NCI-H524 treated with DMSO at 0.1 percent for 48 hours (cell line): ENCODE results near the gene ASS1.

Source experiments
- DNase-seq: peaks from one replicate; lab custom pipeline; 2025; lab: John Stamatoyannopoulos, UW

ASS1 gene

DNA sequence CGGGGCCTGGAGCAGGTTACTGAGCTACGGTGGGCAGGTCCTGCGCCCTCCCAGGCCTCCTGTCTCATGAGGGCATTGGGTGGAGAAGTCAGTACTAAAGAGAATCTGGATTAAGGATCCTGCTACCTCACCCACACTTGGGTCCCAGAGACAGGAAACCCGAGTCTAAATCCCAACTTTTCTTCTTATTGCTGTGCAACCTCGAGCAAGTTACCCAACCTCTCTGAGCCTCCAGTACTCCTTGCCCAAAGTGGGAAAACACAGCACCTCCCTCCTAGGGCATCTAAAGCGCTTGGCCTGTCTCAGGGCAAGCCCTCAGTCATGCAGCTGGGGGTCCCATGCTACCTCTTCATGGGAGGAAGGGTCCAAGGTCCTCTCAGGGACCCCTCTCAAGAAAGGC is 28.2 kb downstream of the ASS1 start:
- no peak for DNase-seq

GRCh38 chr9:130473566-130473965 is 28.8 kb downstream of the ASS1 start:
- no peak for DNase-seq

DNA sequence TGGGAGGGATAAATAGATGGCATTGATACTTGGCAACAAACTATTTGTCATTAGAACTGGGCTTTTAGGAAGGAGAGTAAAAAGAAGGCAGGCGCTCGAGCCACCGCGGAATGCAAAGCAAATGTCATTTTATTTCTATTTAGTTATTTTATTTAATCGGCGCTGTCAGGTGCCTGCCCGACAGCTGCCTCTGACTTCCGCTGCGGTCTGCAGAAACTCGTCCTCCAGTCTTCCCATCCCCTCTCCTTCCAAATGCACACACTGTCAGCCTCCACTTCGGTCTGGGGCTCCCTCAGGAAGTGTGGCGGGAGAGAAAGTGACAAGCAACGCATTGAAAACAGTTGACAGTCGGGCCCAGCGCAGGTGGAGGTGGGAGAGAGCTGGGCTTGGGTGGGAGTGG is 29.3 kb downstream of the ASS1 start:
- no peak for DNase-seq

- DNase-seq: no peak
Measured at GRCh38 chr9:130476151-130476730, 31.5 kb downstream of the ASS1 start.

- no peak for DNase-seq
Measured at GRCh38 chr9:130477564-130477963, 32.8 kb downstream of the ASS1 start.

DNA sequence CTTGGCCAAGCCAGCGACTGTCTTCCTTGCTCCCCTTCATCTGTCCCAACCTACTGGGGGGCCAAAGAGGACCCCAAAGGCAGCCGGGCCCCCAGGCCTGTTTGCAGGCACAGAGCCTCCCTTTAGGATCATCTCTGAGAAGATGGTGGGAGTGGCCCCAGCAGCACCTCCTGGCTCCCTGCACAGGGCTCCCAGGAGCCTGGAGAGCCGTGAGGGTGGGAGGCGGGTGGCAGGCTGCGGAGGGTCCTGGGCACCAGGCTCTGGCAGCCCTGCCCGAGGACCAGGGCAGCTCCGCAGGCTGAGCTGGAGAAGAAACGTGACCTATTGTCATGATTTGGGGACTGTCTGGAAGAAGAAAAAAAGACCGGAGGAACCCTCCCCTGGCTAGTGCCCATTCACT is 33.4 kb downstream of the ASS1 start:
- DNase-seq: no peak

DNA sequence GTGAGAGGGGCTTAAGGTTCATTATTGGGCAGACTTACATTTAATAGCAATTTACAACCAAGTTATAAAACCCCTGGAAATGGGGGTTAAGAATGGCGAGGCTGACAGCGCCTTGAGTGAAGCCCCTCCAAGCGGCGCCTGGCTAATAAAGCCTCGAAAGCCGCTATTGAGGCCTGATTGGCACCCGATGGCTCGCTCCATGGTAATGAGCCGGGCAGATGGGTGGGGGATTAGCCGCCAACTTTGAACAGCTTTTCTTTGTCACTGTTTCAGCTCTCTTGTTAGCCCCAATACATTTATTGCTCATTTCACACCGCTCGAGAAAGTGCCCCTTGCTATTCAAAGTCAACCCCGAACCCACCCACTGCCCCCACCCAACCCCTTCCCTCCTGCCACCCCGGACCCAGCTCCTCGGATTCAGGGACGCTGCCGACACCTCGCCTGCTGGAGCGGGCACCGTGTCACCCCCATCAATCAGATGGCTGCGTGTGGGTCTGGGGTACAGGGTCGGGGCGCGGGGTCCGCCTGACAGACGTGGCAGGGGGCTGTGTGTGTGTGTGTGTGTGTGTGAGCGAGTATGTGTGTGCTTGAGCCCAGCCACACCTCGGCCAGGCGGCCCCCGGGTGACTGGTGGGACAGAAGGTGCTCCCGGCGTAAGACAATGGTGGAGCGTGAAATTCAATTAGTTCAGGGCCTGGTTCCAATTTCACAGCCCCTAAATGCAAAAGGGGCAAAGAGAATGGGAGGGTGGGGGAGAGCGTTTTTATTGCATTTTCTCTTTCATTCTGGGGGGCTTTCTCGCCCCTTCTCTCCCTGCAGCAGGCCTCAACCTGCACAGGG is 34.2 kb downstream of the ASS1 start:
- peak; percentile 86 for DNase-seq

- DNase-seq: no peak
Measured at GRCh38 chr9:130479587-130479986, 34.8 kb downstream of the ASS1 start.

- no peak for DNase-seq
Measured at GRCh38 chr9:130480673-130481072, 35.9 kb downstream of the ASS1 start.

DNA sequence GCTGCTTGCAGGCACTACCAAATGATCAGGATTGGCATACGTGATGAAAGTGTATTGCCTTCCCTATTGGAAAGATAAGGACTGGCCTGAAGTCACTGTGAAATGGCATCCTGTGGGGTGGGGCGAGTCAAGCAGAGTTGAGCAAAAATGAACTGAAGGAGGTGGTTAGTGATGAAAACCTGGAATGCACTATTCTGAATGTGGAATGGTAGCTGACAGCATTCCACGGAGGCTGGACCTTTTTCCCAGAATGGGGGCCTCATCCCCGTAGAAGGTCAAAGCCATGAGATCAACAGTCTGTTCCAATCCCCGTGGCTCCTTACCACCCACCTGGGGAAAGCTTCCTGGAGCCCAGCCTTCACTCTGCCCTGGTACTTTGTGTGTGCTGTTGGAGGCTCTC is 37.7 kb downstream of the ASS1 start:
- no peak for DNase-seq

DNA sequence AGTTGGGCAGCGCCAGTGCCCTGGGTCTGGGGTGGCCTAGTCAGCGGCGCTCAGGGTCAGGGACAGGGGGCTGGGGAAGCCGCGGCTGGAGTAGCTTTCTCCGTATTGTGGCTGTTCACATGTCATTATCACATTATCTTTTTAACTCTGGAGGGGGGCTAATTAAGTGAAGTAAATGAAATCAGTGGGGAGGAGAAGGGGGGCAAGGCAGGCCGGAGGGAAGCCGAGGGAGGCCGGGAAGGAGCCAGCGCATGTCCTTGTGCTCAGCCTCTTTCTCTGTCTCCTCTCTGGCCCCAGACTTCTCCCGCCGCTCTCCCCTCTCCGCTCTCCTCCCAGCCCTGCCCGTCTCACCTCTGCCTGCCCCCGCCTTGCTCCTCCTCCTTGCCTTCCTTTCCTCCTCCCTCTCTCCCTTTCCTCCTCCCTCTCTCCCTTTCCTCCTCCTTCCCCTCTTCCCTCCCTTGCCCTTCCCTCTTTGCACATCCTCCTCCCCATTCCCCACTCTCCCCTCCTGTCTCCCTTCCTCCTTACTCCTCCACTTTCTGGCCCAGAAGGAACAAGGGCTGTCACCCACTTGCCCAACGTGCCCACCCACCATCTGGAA is 38.7 kb downstream of the ASS1 start:
- DNase-seq: no peak

DNA sequence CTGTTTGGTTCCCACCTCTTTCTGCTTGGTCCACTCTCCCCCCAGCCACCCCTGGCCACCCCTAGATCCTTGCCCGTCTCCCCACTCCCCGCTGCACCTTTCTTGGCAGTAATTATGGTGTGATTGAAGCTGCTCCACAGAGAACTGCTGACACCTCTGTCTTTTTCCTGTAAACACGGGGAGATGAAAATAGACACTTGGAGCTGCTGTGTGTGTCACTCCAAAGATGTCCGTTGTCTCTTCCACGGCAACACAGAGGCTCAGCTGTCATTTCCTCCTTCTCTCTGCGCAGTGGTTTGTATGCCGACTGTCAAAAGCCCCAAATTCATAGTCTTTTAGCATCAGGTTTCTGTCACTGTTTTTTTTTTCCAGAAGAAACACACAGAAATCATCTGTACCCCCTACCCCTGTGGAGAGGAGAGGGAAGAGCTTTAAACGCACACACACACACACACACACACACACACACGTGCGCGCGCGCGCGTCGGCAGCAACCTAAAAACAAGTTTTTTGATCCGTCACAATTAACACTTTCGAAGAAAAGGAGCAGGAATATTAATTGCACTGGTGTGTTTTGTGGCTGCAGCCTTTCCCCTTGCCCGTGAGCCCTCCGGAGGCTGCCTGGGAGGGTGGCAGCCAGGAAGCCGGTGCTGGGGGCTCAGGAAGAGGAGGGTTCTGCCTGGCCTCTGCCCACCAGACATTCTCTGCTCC is 39.8 kb downstream of the ASS1 start:
- DNase-seq: no peak

- no peak for DNase-seq
Measured at GRCh38 chr9:130486103-130486502, 41.3 kb downstream of the ASS1 start.

GRCh38 chr9:130487500-130487899 is 42.7 kb downstream of the ASS1 start:
- no peak for DNase-seq

DNA sequence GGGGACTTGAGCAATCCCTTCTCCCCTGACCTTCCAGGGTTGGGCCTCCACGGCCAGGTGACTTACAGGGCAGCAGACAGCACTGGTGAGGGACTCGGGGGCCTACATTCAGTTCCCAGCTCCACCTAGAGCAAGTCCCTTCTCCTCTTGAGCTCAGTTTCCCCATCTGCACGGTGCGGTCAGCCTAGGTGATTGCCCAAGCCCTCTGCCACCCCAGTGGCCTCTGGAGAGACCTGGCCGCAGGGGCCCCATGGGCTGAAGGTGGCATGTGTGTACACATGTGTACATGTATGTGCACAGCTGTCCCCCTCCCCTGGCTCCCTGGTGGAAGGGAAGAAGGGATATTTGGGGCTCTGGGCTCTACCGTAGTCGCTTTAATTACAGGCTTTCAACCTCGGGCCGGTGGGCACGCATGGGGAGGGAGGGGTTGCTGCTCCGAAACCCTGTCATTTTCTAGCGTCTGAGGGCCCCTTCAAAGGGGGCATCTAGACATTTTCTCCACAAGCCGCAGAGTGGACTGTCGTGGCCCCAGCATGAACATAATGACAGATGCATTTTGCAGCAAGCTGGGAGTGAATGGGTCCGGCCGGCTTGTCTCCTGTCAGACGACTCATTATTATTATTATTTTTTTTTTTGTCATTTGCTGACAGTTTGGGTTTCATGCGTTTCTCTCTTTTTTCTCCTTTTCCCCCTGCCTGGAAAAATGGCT is 44.0 kb downstream of the ASS1 start:
- DNase-seq: no peak

- no peak for DNase-seq
Measured at GRCh38 chr9:130490981-130491380, 46.2 kb downstream of the ASS1 start.

- no peak for DNase-seq
Measured at GRCh38 chr9:130491830-130492482, 47.2 kb downstream of the ASS1 start.

- no peak for DNase-seq
Measured at GRCh38 chr9:130493021-130493420, 48.3 kb downstream of the ASS1 start.

GRCh38 chr9:130493476-130493875 is 48.7 kb downstream of the ASS1 start:
- no peak for DNase-seq

DNA sequence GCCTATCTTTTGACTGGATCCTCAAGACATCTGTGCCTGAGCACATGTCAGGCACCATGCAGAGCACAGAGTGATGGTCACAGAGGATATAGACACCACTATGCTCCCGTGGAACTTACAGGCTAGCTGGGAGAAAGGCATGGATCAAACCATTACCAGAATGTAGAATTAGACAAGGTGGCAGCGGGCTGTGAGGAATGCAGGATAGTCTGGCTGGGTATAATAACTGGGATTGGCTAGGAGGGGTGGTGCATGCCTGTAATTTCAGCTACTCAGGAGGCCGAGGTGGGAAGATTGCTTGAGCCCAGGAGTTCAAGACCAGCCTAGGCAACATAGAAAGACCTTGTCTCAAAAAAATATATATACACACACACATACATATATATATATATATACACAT is 50.3 kb downstream of the ASS1 start:
- no peak for DNase-seq

DNA sequence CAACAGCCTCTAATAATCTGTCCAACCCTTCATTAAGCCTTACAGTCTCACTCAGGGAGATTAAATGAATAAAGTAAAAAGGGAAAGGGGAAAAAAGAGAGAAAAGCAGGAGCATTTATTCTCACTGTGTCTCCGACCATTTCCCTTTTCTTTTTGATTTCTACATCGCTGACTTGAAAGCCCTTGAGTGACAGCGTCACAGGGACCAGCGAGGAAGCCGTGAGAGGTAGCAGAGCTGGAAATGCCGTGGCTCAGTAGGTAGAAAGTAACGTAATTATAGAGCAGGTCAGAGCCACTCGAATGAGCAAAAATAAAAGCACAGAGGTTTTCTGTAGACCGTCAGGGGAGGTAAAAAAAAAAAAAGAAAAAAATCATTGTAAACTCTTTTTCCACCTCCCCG is 52.4 kb downstream of the ASS1 start:
- no peak for DNase-seq
